Naive thymus-derived CD8-positive, alpha-beta T cell (primary cell): ENCODE results near the gene LCLAT1. TPM values are rescaled to one million over a fixed set of nuclear protein-coding genes. Genes with fewer than 3 reads are reported as not detected.
"Not testable (repeated sequence)": the region's sequence is repeated elsewhere in the genome, so short reads cannot be mapped to it uniquely, and the experiment has no call there.

ENCODE experiments used
- ATAC-seq, 2 donors: fragments of 150-1000 bp; cut with Tn5 transposase in 1 of 2; sonication (Bioruptor Pico), chemical (Tn5 transposase) in 1 of 2; 1 replicate in 1 of 2; 2 replicates in 1 of 2; pipeline ENCODE4 v1.10.0; 2021; ENCODE audit warnings: mild to moderate bottlenecking in 2 of 2, moderate library complexity in 2 of 2
- POLR2A ChIA-PET: fragments of 350-600 bp; sonication (Branson Sonifier 250); formaldehyde crosslinking; loops from one replicate; lab custom pipeline; 2021; ENCODE audit warnings: antibody characterized with exemption; lab: Charles Lee
- DNase-seq, 10 donors: peaks; one replicate each; pipeline versions ENCODE4 v3.0.0 to v3.0.0-alpha.2; 2020 to 2022
- H3K27ac Mint-ChIP-seq, 10 donors: one replicate each; pipeline ENCODE4 v1.8.0; 2020 to 2022; ENCODE audit warnings: mild to moderate bottlenecking in 10 of 10, mixed read lengths in 10 of 10, moderate library complexity in 4 of 10, inconsistent platforms in 1 of 10
- H3K27me3 Mint-ChIP-seq, 5 donors: one replicate each; pipeline ENCODE4 v1.8.0; 2021 to 2022; ENCODE audit warnings: mixed read lengths in 5 of 5
- H3K36me3 Mint-ChIP-seq, 3 donors: one replicate each; pipeline ENCODE4 v1.8.0; 2020 to 2022; ENCODE audit warnings: mixed read lengths in 3 of 3, mild to moderate bottlenecking in 2 of 3, inconsistent platforms in 1 of 3
- H3K4me1 Mint-ChIP-seq, 4 donors: one replicate each; pipeline ENCODE4 v1.8.0; 2021 to 2022; ENCODE audit warnings: mixed read lengths in 4 of 4
- H3K4me3 Mint-ChIP-seq, 10 donors: one replicate each; pipeline ENCODE4 v1.8.0; 2020 to 2022; ENCODE audit warnings: mild to moderate bottlenecking in 10 of 10, mixed read lengths in 10 of 10, moderate library complexity in 6 of 10, inconsistent platforms in 1 of 10
- H3K9me3 Mint-ChIP-seq, 9 donors: one replicate each; pipeline ENCODE4 v1.8.0; 2020 to 2022; ENCODE audit warnings: mixed read lengths in 9 of 9, mild to moderate bottlenecking in 3 of 9, inconsistent platforms in 1 of 9, moderate library complexity in 1 of 9
- polyA plus RNA-seq, 3 donors: library from polyadenylated mRNA; unstranded; fragments of 300-500 nt; fragmentation: Illumina TruSeq; gene quantifications; one replicate each; pipeline ENCODE4 v1.2.3, GENCODE V29; 2021
- total RNA-seq, 8 experiments: library from RNA in 2 of 8; stranded (reverse) in 2 of 8; gene quantifications; one replicate each; pipeline ENCODE4 v1.2.3 and lab custom pipeline; 2021 to 2026

The LCLAT1 gene
- total and polyA plus RNA-seq, 5 experiments from 2014 or later, result 12.4 to 28.2 (median 20.8) TPM

- Mint-ChIP-seq H3K27ac (peak overlapping the region in 2 of 10 donors; percentile 5 to 77), H3K27me3 (no peaks in the 10 kb centered on the region), H3K9me3 (no peaks in the 10 kb centered on the region), H3K36me3 (peaks cover 8 to 52% (median 37%) of the 10 kb centered on the region in 3 donors), H3K4me1 (peaks cover 14 to 66% (median 38%) of the 10 kb centered on the region in 4 donors), H3K4me3 (no peak overlapping the region)
- DNase-seq (no peak), ATAC-seq (no peak)
- POLR2A ChIA-PET, result no interaction called here
Observed at GRCh38 chr2:30583204-30583749, 136.2 kb downstream of the LCLAT1 start.

- peak overlapping the region in 2 of 10 donors; percentile 41 to 73 for H3K4me3 Mint-ChIP-seq
- peaks cover 8 to 55% (median 40%) of the 10 kb centered on the region in 3 donors for H3K36me3 Mint-ChIP-seq
- H3K27ac Mint-ChIP-seq, result peak overlapping the region in 3 of 10 donors; percentile 1 to 82 (median 77)
- ATAC-seq (peak in 1 of 2 donors; percentile 17), DNase-seq (no peak)
- H3K27me3 Mint-ChIP-seq, result no peaks in the 10 kb centered on the region
- H3K4me1 Mint-ChIP-seq, result peaks cover 14 to 66% (median 39%) of the 10 kb centered on the region in 4 donors
- POLR2A ChIA-PET, result no interaction called here
- H3K9me3 Mint-ChIP-seq, result no peaks in the 10 kb centered on the region
Observed at GRCh38 chr2:30584116-30584515, 137.1 kb downstream of the LCLAT1 start.

- Mint-ChIP-seq H3K27me3 (no peaks in the 10 kb centered on the region), H3K27ac (no peak overlapping the region), H3K4me3 (no peak overlapping the region), H3K9me3 (peaks cover 0 to 5% (median 0%) of the 10 kb centered on the region in 9 donors), H3K36me3 (peaks cover 15 to 59% (median 41%) of the 10 kb centered on the region in 3 donors), H3K4me1 (peaks cover 5 to 34% (median 20%) of the 10 kb centered on the region in 4 donors)
- POLR2A ChIA-PET, result interaction anchor here (0.6 kb wide), 1 partner anchor 164 kb away, joined by 6 read pairs; no protein-coding TSS in a partner anchor
- ATAC-seq (no peak), DNase-seq (no peak)
Observed at GRCh38 chr2:30588994-30589393, 141.9 kb downstream of the LCLAT1 start.

GRCh38 chr2:30590407-30590806, 143.4 kb downstream of the LCLAT1 start:
- Mint-ChIP-seq H3K4me1 (peaks cover 2 to 22% (median 17%) of the 10 kb centered on the region in 4 donors), H3K27ac (no peak overlapping the region), H3K9me3 (peaks cover 0 to 5% (median 0%) of the 10 kb centered on the region in 9 donors), H3K4me3 (no peak overlapping the region), H3K27me3 (no peaks in the 10 kb centered on the region), H3K36me3 (peaks cover 15 to 54% (median 38%) of the 10 kb centered on the region in 3 donors)
- DNase-seq (no peak), ATAC-seq (no peak)
- POLR2A ChIA-PET, result no interaction called here

GRCh38 chr2:30591186-30591585, 144.1 kb downstream of the LCLAT1 start:
- peaks cover 19 to 50% (median 41%) of the 10 kb centered on the region in 3 donors for H3K36me3 Mint-ChIP-seq

GRCh38 chr2:30601375-30601774, 154.3 kb downstream of the LCLAT1 start:
- Mint-ChIP-seq H3K4me3 (no peak overlapping the region), H3K36me3 (peaks cover 38 to 68% (median 63%) of the 10 kb centered on the region in 3 donors), H3K27me3 (no peaks in the 10 kb centered on the region), H3K27ac (peak overlapping the region in 1 of 10 donors; percentile 30), H3K9me3 (peaks cover 8 to 31% (median 20%) of the 10 kb centered on the region in 9 donors), H3K4me1 (peaks cover 0 to 16% (median 4%) of the 10 kb centered on the region in 4 donors)
- ATAC-seq (no peak), DNase-seq (no peak)
- POLR2A ChIA-PET, result no interaction called here

More at GRCh38 chr2:30591186-30591585, 144.1 kb downstream of the LCLAT1 start:
- peaks cover 0 to 5% (median 0%) of the 10 kb centered on the region in 9 donors for H3K9me3 Mint-ChIP-seq
- DNase-seq (no peak), ATAC-seq (no peak)
- peaks cover 7 to 24% (median 17%) of the 10 kb centered on the region in 4 donors for H3K4me1 Mint-ChIP-seq
- no peaks in the 10 kb centered on the region for H3K27me3 Mint-ChIP-seq
- no peak overlapping the region for H3K4me3 Mint-ChIP-seq
- POLR2A ChIA-PET, result no interaction called here
- no peak overlapping the region for H3K27ac Mint-ChIP-seq

GRCh38 chr2:30605197-30605596, 158.2 kb downstream of the LCLAT1 start:
- H3K4me3 Mint-ChIP-seq, result no peak overlapping the region
- peaks cover 0 to 13% (median 4%) of the 10 kb centered on the region in 4 donors for H3K4me1 Mint-ChIP-seq
- H3K27ac Mint-ChIP-seq, result no peak overlapping the region
- POLR2A ChIA-PET, result no interaction called here
- peaks cover 0 to 5% (median 2%) of the 10 kb centered on the region in 9 donors for H3K9me3 Mint-ChIP-seq
- peaks cover 18 to 46% (median 44%) of the 10 kb centered on the region in 3 donors for H3K36me3 Mint-ChIP-seq
- ATAC-seq (no peak), DNase-seq (no peak)
- no peaks in the 10 kb centered on the region for H3K27me3 Mint-ChIP-seq

GRCh38 chr2:30608643-30609042, 161.6 kb downstream of the LCLAT1 start:
- peak overlapping the region in 1 of 10 donors; percentile 53 for H3K27ac Mint-ChIP-seq
- H3K9me3 Mint-ChIP-seq, result peaks cover 0 to 4% (median 0%) of the 10 kb centered on the region in 9 donors
- ATAC-seq, result no peak

GRCh38 chr2:30611583-30611982, 164.5 kb downstream of the LCLAT1 start:
- no peaks in the 10 kb centered on the region for H3K27me3 Mint-ChIP-seq
- H3K27ac Mint-ChIP-seq, result peak overlapping the region in 2 of 10 donors; percentile 1 to 61
- DNase-seq (no peak), ATAC-seq (no peak)
- H3K4me1 Mint-ChIP-seq, result peaks cover 4 to 28% (median 22%) of the 10 kb centered on the region in 4 donors
- POLR2A ChIA-PET, result no interaction called here
- peaks cover 0 to 33% (median 15%) of the 10 kb centered on the region in 3 donors for H3K36me3 Mint-ChIP-seq
- no peaks in the 10 kb centered on the region for H3K9me3 Mint-ChIP-seq
- no peak overlapping the region for H3K4me3 Mint-ChIP-seq

More at GRCh38 chr2:30608643-30609042, 161.6 kb downstream of the LCLAT1 start:
- no peak overlapping the region for H3K4me3 Mint-ChIP-seq
- POLR2A ChIA-PET, result no interaction called here
- DNase-seq, result no peak
- H3K36me3 Mint-ChIP-seq, result peaks cover 6 to 38% (median 35%) of the 10 kb centered on the region in 3 donors
- no peaks in the 10 kb centered on the region for H3K27me3 Mint-ChIP-seq
- H3K4me1 Mint-ChIP-seq, result peaks cover 2 to 20% (median 14%) of the 10 kb centered on the region in 4 donors

- DNase-seq (no peak), ATAC-seq (no peak)
- Mint-ChIP-seq H3K36me3 (peaks cover 0 to 31% (median 10%) of the 10 kb centered on the region in 3 donors), H3K27ac (no peak overlapping the region), H3K9me3 (no peaks in the 10 kb centered on the region), H3K4me1 (peaks cover 4 to 28% (median 22%) of the 10 kb centered on the region in 4 donors), H3K4me3 (no peak overlapping the region), H3K27me3 (no peaks in the 10 kb centered on the region)
- POLR2A ChIA-PET, result no interaction called here
Observed at GRCh38 chr2:30612371-30612770, 165.3 kb downstream of the LCLAT1 start.

- POLR2A ChIA-PET, result no interaction called here
- Mint-ChIP-seq H3K36me3 (peaks cover 0 to 28% (median 8%) of the 10 kb centered on the region in 3 donors), H3K4me3 (no peak overlapping the region), H3K9me3 (no peaks in the 10 kb centered on the region), H3K27me3 (no peaks in the 10 kb centered on the region), H3K27ac (peak overlapping the region in 1 of 10 donors; percentile 51), H3K4me1 (peaks cover 5 to 28% (median 22%) of the 10 kb centered on the region in 4 donors)
- no peak for DNase-seq
- ATAC-seq, result no peak
Observed at GRCh38 chr2:30613001-30613400, 166.0 kb downstream of the LCLAT1 start.

- H3K27ac Mint-ChIP-seq, DNase-seq, H3K27me3 Mint-ChIP-seq, ATAC-seq, H3K4me3 Mint-ChIP-seq, H3K9me3 Mint-ChIP-seq, POLR2A ChIA-PET: not testable (repeated sequence)
- Mint-ChIP-seq H3K36me3 (peaks cover 0 to 25% (median 8%) of the 10 kb centered on the region in 3 donors), H3K4me1 (peaks cover 5 to 28% (median 21%) of the 10 kb centered on the region in 4 donors)
Observed at GRCh38 chr2:30614227-30614626, 167.2 kb downstream of the LCLAT1 start.

- H3K27me3 Mint-ChIP-seq, result no peaks in the 10 kb centered on the region
- no peaks in the 10 kb centered on the region for H3K9me3 Mint-ChIP-seq
- no peak overlapping the region for H3K4me3 Mint-ChIP-seq
- peaks cover 0 to 29% (median 10%) of the 10 kb centered on the region in 3 donors for H3K36me3 Mint-ChIP-seq
- DNase-seq (no peak), ATAC-seq (no peak)
- POLR2A ChIA-PET, result no interaction called here
- H3K27ac Mint-ChIP-seq, result no peak overlapping the region
- H3K4me1 Mint-ChIP-seq, result peaks cover 5 to 32% (median 22%) of the 10 kb centered on the region in 4 donors
Observed at GRCh38 chr2:30615926-30616325, 168.9 kb downstream of the LCLAT1 start.
